HepG2 (cell line): ENCODE measurements around the gene INAFM1. TPM values are rescaled to one million over a fixed set of nuclear protein-coding genes. Genes with fewer than 3 reads are reported as not detected.

ENCODE experiments used
- ATAC-seq: fragments of 200-7000 bp; cut with Tn5 transposase; 3 replicates; pipeline ENCODE4 v1.9.1; 2020; ENCODE audit warnings: mild to moderate bottlenecking, moderate library complexity
- BruUV-seq: library from RNA; stranded (reverse); fragments of 400-500 nt; replicated peaks from 2 replicates; lab custom pipeline; 2021; lab: Mats Ljungman, UMichigan
- CTCF ChIA-PET: fragments of 300-600 bp; formaldehyde crosslinking; extraction: SDS; loops from one replicate; lab custom pipeline; 2021; ENCODE audit warnings: low total read pairs, inconsistent platforms, low intra/inter-chr PET ratio; lab: Yijun Ruan, JAX
- POLR2A ChIA-PET: fragments of 350-600 bp; sonication (Branson Sonifier 250); formaldehyde crosslinking; loops from one replicate; lab custom pipeline; 2020; ENCODE audit warnings: antibody characterized with exemption, inconsistent platforms; lab: Yijun Ruan, JAX
- DNase-seq: peaks from one replicate; pipeline ENCODE4 v3.0.0-alpha.2; 2015; ENCODE audit warnings: low spot score
- FAIRE-seq: peaks from 3 replicates; lab custom pipeline; 2011; peaks lifted over from hg19 to GRCh38; lab: Jason Lieb, UNC
- H2AFZ ChIP-seq: one replicate; pipeline ENCODE4 v1.6.1; 2011; ENCODE audit warnings: low read length, inconsistent platforms
- H3K27ac ChIP-seq: fragments of 300-600 bp; 3 replicates; pipeline ENCODE4 v1.8.0; 2011; ENCODE audit warnings: mixed run types, mild to moderate bottlenecking, mixed read lengths, low read length, inconsistent platforms; ENCODE audit not compliant: insufficient read depth; ENCODE audit errors: extremely low read length
- H3K27me3 ChIP-seq, 2 experiments: fragments of 200-600 bp in 1 of 2; 2 replicates in 1 of 2; 3 replicates in 1 of 2; pipeline versions ENCODE4 v1.6.0 to v1.8.0; 2011; ENCODE audit warnings: low read length in 2 of 2, mild to moderate bottlenecking in 2 of 2, moderate library complexity in 2 of 2, inconsistent platforms in 1 of 2; ENCODE audit not compliant: insufficient read depth in 2 of 2, control insufficient read depth in 1 of 2
- H3K36me3 ChIP-seq, 2 experiments: fragments of 200-600 bp in 1 of 2; replicated peaks in 1 of 2; 2 replicates in 1 of 2; 3 replicates in 1 of 2; pipeline versions ENCODE4 v1.5.1 to v1.8.0; 2011; ENCODE audit warnings: low read length in 2 of 2, inconsistent platforms in 1 of 2; ENCODE audit not compliant: insufficient read depth in 2 of 2, control insufficient read depth in 1 of 2
- H3K4me1 ChIP-seq: 2 replicates; pipeline ENCODE4 v1.5.1; 2012; ENCODE audit warnings: low read length, inconsistent platforms; ENCODE audit not compliant: insufficient read depth
- H3K4me2 ChIP-seq: 2 replicates; pipeline ENCODE4 v1.6.0; 2011; ENCODE audit warnings: low read depth, low read length, inconsistent platforms
- H3K4me3 ChIP-seq, 3 experiments: fragments of 200-600 bp in 1 of 3; sonication (generic), shearing (Covaris generic) in 1 of 3; replicated peaks in 1 of 3; 2 replicates each; pipeline ENCODE4 v1.5.1; 2011 to 2016; ENCODE audit warnings: low read length in 3 of 3, inconsistent platforms in 2 of 3, low read depth in 2 of 3, mild to moderate bottlenecking in 2 of 3, control low read depth in 1 of 3, mixed read lengths in 1 of 3; ENCODE audit not compliant: insufficient read depth in 1 of 3
- H3K79me2 ChIP-seq: one replicate; pipeline ENCODE4 v1.6.1; 2011; ENCODE audit warnings: low read length, inconsistent platforms; ENCODE audit not compliant: insufficient read depth
- H3K9ac ChIP-seq: 2 replicates; pipeline ENCODE4 v1.6.0; 2011; ENCODE audit warnings: mild to moderate bottlenecking, low read depth, low read length, inconsistent platforms; ENCODE audit not compliant: insufficient read depth
- H3K9me3 ChIP-seq: 2 replicates; pipeline ENCODE4 v1.5.1; 2012; ENCODE audit warnings: mild to moderate bottlenecking, low read length
- H4K20me1 ChIP-seq: 2 replicates; pipeline ENCODE4 v1.6.0; 2011; ENCODE audit warnings: inconsistent platforms, mild to moderate bottlenecking, low read length, moderate library complexity; ENCODE audit not compliant: insufficient read depth
- HDAC2 ChIP-seq: sonication (generic); formaldehyde crosslinking; IDR thresholded peaks from 2 replicates; pipeline ENCODE4 v1.4.0; 2020; ENCODE audit warnings: missing genetic modification reagents
- HNF4A ChIP-seq: sonication (generic); formaldehyde crosslinking; IDR thresholded peaks from 2 replicates; pipeline ENCODE4 v1.4.0; 2020; ENCODE audit warnings: missing genetic modification reagents
- IKZF1 ChIP-seq: fragments of 450-650 bp; IDR thresholded peaks from 2 replicates; pipeline ENCODE4 v1.7.1; 2016
- KDM2A ChIP-seq: sonication (generic); formaldehyde crosslinking; IDR thresholded peaks from 2 replicates; pipeline ENCODE4 v1.4.0; 2020; ENCODE audit warnings: low read depth, missing genetic modification reagents, borderline replicate concordance
- KDM4B ChIP-seq: sonication (generic); formaldehyde crosslinking; IDR thresholded peaks from 2 replicates; pipeline ENCODE4 v1.4.0; 2020; ENCODE audit warnings: missing genetic modification reagents
- LCORL ChIP-seq, 2 experiments: fragments of 450-650 bp in 1 of 2; sonication (generic) in 1 of 2; formaldehyde crosslinking in 1 of 2; IDR thresholded peaks; 2 replicates each; pipeline versions ENCODE4 v1.5.0 to v1.6.1; 2017 to 2020; ENCODE audit warnings: antibody characterized with exemption in 1 of 2, missing genetic modification reagents in 1 of 2
- NFE2L1 ChIP-seq: sonication (generic); formaldehyde crosslinking; IDR thresholded peaks from 2 replicates; pipeline ENCODE4 v1.4.0; 2020; ENCODE audit warnings: missing genetic modification reagents, mild to moderate bottlenecking, borderline replicate concordance
- NFIC ChIP-seq: IDR thresholded peaks from 2 replicates; pipeline ENCODE4 v1.6.1; 2012; ENCODE audit warnings: mild to moderate bottlenecking, low read length, inconsistent platforms
- NFYC ChIP-seq: IDR thresholded peaks from 2 replicates; pipeline ENCODE4 v1.6.1; 2016; ENCODE audit warnings: missing genetic modification reagents, missing compliant biosample characterization
- REL ChIP-seq: sonication (generic); formaldehyde crosslinking; conservative IDR thresholded peaks from 2 replicates; pipeline ENCODE4 v1.8.0; 2022; ENCODE audit warnings: mild to moderate bottlenecking, missing genetic modification reagents, moderate library complexity
- SP2 ChIP-seq: sonication (generic); formaldehyde crosslinking; IDR thresholded peaks from 2 replicates; pipeline ENCODE4 v1.5.1; 2020; ENCODE audit warnings: mild to moderate bottlenecking, missing genetic modification reagents
- TBP ChIP-seq: sonication (generic); formaldehyde crosslinking; IDR thresholded peaks from 2 replicates; pipeline ENCODE4 v1.5.0; 2020; ENCODE audit warnings: missing genetic modification reagents
- U2AF2 ChIP-seq: fragments of 200-400 bp; formaldehyde crosslinking; IDR thresholded peaks from 2 replicates; pipeline ENCODE4 v1.6.1; 2017; ENCODE audit warnings: low read depth, mild to moderate bottlenecking, low read length
- ZFP41 ChIP-seq: sonication (generic); formaldehyde crosslinking; IDR thresholded peaks from 2 replicates; pipeline ENCODE4 v1.4.0; 2020; ENCODE audit warnings: mild to moderate bottlenecking, missing genetic modification reagents, borderline replicate concordance
- ZMYM3 ChIP-seq: sonication (generic); formaldehyde crosslinking; IDR thresholded peaks from 2 replicates; pipeline ENCODE4 v1.5.1; 2020; ENCODE audit warnings: mild to moderate bottlenecking, missing genetic modification reagents
- ZNF121 ChIP-seq: sonication (generic); formaldehyde crosslinking; IDR thresholded peaks from 2 replicates; pipeline ENCODE4 v1.5.0; 2020; ENCODE audit warnings: mild to moderate bottlenecking, missing genetic modification reagents
- ZNF281 ChIP-seq: sonication (generic); formaldehyde crosslinking; IDR thresholded peaks from 2 replicates; pipeline ENCODE4 v1.4.0; 2020; ENCODE audit warnings: missing genetic modification reagents, borderline replicate concordance
- ZNF768 ChIP-seq: sonication (generic); formaldehyde crosslinking; IDR thresholded peaks from 2 replicates; pipeline ENCODE4 v1.4.0; 2020; ENCODE audit warnings: missing genetic modification reagents
- WGBS: methylation state at CpG from one replicate; pipeline ENCODE4 v1.1.6; 2017; ENCODE audit warnings: low lambda C conversion rate; 5-methylcytosine and 5-hydroxymethylcytosine counted together
- in situ Hi-C: cut with HindIII; loops from 2 replicates; pipeline ENCODE4 v1.10.0; 2017; ENCODE audit warnings: low pct_unique_long_range_greater_than_20kb; ENCODE audit not compliant: extremely low pct_ligation_motif_present
- intact Hi-C: fragments of 100-400 bp; cut with micrococcal nuclease; formaldehyde crosslinking; loops from one replicate; pipeline ENCODE4 v1.10.0; 2022; ENCODE audit not compliant: unreplicated experiment
- polyA plus RNA-seq, 8 experiments: library from polyadenylated mRNA; depleted of rRNA in 3 of 8; stranded (reverse) in 7 of 8; unstranded in 1 of 8; fragments of >200 nt; fragmentation: Illumina TruSeq in 4 of 8; extraction: Trizol in 4 of 8; gene quantifications; 2 replicates each; pipeline versions ENCODE4 v1.2.1 to v1.2.3, GENCODE V29; 2011 to 2016; ENCODE audit warnings: low read depth in 4 of 8, missing spikeins in 1 of 8, mixed read lengths in 1 of 8; ENCODE audit not compliant: insufficient read depth in 1 of 8
- total RNA-seq, 5 experiments: library from RNA; depleted of rRNA; stranded (reverse); fragments of >200 nt; fragmentation: Illumina TruSeq; extraction: Trizol; gene quantifications; 2 replicates each; pipeline ENCODE4 v1.2.3, GENCODE V29; 2016; ENCODE audit warnings: low read depth in 1 of 5

Gene INAFM1
- total and polyA plus RNA-seq, 2 of the 13 experiments (the other 11 are each of a cell fraction or from before 2014, with no cell fraction given), result 0.88 to 1.9 TPM

- FAIRE-seq (no peak), DNase-seq (no peak), ATAC-seq (no peak)
- H3K9ac ChIP-seq, result peak overlapping the region; percentile 89
- H3K27ac ChIP-seq, result no peak overlapping the region
- POLR2A ChIA-PET, result no interaction called here
- TF ChIP-seq NFYC (CRISPR knock-in tag) (no peak), ZNF281 (no peak), NFE2L1 (no peak)
- no peaks in the 10 kb centered on the region for H3K27me3 ChIP-seq
- peaks cover 18 to 39% of the 10 kb centered on the region in 2 experiments for H3K36me3 ChIP-seq
- H2AFZ ChIP-seq, result no peak overlapping the region
- CTCF ChIA-PET, result no interaction called here
- H4K20me1 ChIP-seq, result peaks cover 8% of the 10 kb centered on the region; the same call in 1 of the 2 replicates
- no peaks in the 10 kb centered on the region for H3K9me3 ChIP-seq
- 98% methylated on average over 9 of the region's 9 CpGs for WGBS
- intact Hi-C loops, result no loop called here
- H3K4me3 ChIP-seq, result peak overlapping the region; percentile 71 to 79 (median 72); a peak in 5 of 6 replicates
- peaks cover 28% of the 10 kb centered on the region for H3K4me1 ChIP-seq
- in situ Hi-C loops, result no loop called here
- no TSS peak for BruUV-seq
- H3K79me2 ChIP-seq, result peaks cover 15% of the 10 kb centered on the region
- H3K4me2 ChIP-seq, result peak overlapping the region; percentile 94
Measured at GRCh38 chr19:47258434-47258833, 16.3 kb upstream of the INAFM1 start.

- POLR2A ChIA-PET, result no interaction called here
- Histone ChIP-seq H3K9me3 (no peaks in the 10 kb centered on the region), H3K27ac (no peak overlapping the region), H3K4me2 (peak overlapping the region; percentile 94; the same call in 1 of the 2 replicates), H3K4me1 (peaks cover 25% of the 10 kb centered on the region), H3K36me3 (peaks cover 18 to 40% of the 10 kb centered on the region in 2 experiments), H3K79me2 (peaks cover 15% of the 10 kb centered on the region), H4K20me1 (peaks cover 8% of the 10 kb centered on the region; the same call in 1 of the 2 replicates), H3K27me3 (no peaks in the 10 kb centered on the region), H3K9ac (peak overlapping the region; percentile 31; the same call in 1 of the 2 replicates), H2AFZ (no peak overlapping the region), H3K4me3 (peak overlapping the region in 1 of 3 experiments; percentile 17; a peak in 1 of 6 replicates)
- intact Hi-C loops (no loop called here), in situ Hi-C loops (no loop called here)
- BruUV-seq, result no TSS peak
- CTCF ChIA-PET, result no interaction called here
- no peak for FAIRE-seq
- ATAC-seq, result no peak
- 83% methylated on average over 6 of the region's 6 CpGs for WGBS
- DNase-seq, result no peak
- TF ChIP-seq KDM2A (CRISPR knock-in tag), result no peak
- TF ChIP-seq HDAC2 (CRISPR knock-in tag), result no peak
- TF ChIP-seq NFIC, result no peak
- peak; percentile 47 for TF ChIP-seq ZNF121 (CRISPR knock-in tag)
- TF ChIP-seq REL, result no peak
- no peak for TF ChIP-seq TBP (CRISPR knock-in tag)
- no peak for TF ChIP-seq ZFP41 (CRISPR knock-in tag)
- TF ChIP-seq KDM4B (CRISPR knock-in tag), result no peak
- no peak for TF ChIP-seq LCORL (IDR thresholded peaks at IDR 0.05)
- TF ChIP-seq LCORL (CRISPR knock-in tag; IDR thresholded peaks at IDR 0.05), result no peak
- TF ChIP-seq ZMYM3, result peak; percentile 67; the same call in 1 of the 2 replicates
- peak; percentile 58 for TF ChIP-seq HNF4A (CRISPR knock-in tag)
- no peak for TF ChIP-seq IKZF1
- TF ChIP-seq U2AF2, result no peak
- peak; percentile 49; the same call in 1 of the 2 replicates for TF ChIP-seq ZNF768 (CRISPR knock-in tag)
- no peak for TF ChIP-seq SP2
Measured at GRCh38 chr19:47258895-47259555, 15.7 kb upstream of the INAFM1 start.
